HG02981 (cell line): ENCODE results near the gene ERLIN1.
A peak's percentile ranks its signal among the peaks of the same experiment; 100 is the strongest.

ENCODE experiments used
- ATAC-seq: cut with Tn5 transposase; IDR thresholded peaks from one replicate; pipeline ENCODE4 v1.9.1; 2021; ENCODE audit warnings: mild to moderate bottlenecking, moderate library complexity; ENCODE audit not compliant: unreplicated experiment

The ERLIN1 gene

DNA sequence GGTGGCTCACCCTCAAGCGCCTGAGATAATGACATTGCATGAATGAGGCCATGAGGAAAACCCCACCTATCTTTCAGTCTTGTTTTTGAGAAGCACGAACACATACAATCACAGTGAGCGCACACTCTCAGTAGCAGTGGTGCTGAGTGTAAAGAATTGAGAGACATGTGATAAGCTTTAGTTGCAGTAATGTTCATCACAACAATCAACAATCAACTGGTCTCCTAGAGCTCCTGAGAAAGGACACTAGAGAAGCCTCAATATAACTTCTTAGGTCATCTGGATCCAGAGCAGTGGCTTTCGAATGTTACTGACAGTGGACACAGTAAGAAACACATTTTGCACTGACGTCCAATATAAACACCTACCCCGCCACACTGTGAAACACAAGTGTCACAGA is 12.8 kb downstream of the ERLIN1 start:
- ATAC-seq: no peak

DNA sequence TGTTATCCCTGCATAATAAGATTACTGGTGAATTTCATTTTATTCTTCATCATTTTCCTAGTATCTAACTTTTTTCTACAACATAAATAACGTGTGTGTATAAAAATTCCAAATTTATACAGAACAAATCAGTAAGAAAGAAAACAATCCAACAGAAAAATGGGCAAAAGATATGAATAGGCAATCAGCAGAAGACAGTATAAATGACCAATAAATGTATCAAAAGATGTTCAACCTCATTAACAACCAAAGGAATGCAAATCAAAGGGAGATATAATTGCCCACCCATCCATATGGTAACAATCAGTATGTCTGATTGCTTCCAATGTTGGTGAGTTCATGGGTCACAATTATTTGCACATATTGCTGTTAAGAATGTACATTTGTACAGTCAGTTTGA is 13.5 kb downstream of the ERLIN1 start:
- no peak for ATAC-seq

DNA sequence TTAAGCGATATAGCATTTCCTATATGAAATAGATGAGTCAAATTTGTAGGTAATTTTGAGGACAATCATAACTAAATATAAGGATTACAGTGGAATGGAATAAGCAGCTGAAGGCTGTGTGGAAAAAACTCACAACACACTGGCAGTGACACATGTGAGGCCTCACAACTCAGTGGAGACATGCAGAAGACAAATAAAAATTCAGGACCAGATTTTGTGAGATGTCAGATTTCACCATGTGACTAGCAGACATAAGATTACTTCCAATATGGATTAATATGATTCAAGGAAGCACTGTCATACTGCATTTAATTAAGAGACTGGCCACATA is 17.6 kb downstream of the ERLIN1 start:
- no peak for ATAC-seq

DNA sequence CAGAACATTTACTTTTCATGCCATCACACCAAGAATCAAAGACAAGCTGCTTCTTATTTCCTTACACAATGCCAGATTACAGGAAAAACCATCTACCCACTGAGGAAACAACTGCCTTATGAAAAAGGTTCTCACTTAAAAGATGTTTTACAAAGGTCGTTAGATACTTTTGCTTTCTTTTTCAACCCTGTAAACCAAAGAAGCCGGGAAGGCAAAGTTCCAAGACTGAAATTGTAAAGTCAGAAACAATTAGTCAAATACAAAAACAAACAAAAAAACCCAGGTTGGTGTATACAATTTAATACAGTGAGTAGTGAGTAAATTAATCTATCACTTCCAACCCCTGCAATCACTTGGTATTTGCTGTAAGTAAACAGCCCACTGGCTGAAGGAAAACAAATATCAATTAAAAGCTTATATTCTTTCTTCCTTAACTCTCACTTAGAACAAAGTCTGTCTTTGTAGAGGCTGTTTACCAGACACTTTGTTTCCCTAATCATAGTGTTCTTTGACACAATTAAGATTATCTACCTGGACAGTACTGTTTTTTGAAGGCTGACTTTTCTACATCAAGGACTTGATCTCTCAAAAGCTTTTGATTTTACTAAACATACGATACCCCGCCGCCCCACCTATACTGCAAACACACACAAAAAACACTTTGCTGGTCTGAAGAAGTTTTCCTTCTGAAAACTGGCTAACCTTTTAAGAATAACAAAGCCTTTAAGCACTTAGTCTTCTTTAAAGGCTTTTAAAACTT is 18.1 kb downstream of the ERLIN1 start:
- ATAC-seq: no peak

DNA sequence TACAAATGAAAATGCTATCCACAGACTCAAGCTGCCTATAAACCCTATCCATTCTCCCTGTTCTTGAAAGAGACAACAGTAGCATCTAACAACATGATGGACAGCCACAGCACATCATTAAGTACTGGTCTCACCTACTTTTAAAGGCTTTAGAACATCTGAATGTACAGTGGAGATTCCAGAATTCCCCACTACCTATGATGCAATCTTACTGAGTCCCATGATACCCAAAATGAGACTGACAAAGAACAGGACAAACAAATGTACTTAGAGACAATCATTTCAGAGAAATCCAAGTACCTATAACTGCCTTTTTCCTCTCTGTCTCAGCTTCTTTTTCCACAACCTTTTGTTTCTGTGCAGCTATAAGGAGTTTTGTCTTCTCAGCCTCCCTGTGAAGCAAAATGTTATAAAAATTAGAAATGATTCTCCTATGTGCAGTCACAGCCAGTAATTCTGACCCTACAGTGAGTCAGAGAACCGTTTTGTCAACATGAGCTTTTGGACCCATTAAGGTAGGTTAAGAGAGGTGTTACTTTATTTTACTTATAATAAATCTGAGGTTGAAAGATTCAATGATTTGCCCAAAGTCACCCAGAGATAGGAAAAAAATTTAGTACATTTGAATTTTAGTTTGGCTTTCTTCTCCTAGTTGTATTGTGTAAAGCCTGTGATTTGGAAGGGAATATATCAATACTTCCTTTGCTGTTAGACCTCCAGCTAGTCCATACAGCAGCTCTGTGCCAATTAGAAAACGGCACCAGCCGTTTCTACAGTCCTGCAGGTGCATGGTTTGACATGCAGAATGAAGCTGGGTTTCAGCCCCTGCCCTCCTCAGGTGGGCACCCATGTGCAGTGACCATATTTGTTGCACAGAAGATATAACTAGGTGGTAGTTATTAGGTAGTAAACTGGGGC is 21.9 kb downstream of the ERLIN1 start:
- no peak for ATAC-seq

DNA sequence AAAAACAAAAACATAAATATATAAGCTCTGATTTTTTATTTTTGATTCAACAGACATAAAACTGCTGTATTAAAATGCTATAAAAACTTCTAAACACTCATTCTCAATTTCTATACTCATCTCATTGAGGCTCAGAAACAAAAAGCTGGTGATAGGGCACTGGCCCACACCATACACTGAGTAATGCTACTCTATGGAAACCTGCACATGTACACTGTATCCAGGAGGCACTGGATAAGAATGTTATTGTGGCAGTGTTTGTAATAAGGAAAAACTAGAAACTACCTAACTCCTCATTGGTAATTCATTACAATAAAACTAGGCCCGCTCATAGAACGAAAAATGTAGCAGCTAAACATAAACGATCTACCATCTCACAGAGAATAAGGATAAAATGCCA is 23.1 kb downstream of the ERLIN1 start:
- no peak for ATAC-seq

DNA sequence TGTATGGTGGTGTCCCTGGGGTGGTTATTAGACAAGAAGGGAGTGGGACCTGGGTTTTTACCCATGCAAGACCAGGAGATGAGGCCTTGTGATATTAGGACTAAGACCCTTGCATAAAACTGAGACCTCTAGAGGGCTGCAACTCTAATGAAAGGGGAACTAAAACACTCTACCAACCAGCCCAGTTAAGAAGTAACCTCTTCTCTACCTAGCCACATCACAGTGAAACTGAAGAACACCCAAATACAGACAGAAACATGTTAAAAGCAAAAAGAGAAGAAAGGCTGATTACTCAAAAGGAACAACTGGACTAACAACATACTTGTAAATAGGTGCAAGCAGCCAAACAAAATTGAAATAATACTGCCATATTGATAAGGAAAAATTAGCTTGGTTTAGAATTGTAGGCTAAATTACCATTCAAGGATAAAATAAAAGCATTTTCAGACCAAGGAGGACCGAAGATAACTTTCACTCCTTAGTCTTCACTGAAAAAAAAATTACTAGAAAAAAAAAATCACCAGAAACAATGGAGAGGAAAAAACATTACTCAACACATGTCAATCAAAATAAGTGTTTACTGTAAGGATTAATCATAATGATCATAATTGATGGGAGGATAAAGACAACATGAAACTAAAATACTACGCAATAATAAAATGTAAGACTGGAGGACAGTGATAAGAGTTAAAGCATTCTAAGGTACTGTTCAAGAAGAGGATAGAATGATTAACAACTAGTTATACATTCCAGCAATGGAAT is 27.6 kb downstream of the ERLIN1 start:
- ATAC-seq: peak; percentile 97

DNA sequence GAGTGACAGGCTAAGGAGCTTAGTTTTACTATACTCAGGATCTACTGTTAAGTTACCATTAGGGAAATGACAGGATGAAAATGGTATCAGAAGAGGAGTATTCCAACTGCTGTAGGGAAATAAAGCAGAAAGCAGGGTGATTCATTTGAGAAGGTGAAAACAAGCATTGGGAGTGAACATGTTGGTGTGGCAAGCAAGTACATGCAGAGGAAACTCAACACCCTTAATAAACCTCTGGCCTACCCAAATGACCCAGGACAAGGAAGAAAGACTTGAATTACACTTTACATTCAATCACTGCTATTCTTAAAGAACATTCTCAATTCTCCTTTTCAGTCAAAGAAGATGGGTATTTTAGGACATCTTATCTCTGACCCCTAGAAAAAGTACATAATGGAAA is 28.7 kb downstream of the ERLIN1 start:
- ATAC-seq: no peak

DNA sequence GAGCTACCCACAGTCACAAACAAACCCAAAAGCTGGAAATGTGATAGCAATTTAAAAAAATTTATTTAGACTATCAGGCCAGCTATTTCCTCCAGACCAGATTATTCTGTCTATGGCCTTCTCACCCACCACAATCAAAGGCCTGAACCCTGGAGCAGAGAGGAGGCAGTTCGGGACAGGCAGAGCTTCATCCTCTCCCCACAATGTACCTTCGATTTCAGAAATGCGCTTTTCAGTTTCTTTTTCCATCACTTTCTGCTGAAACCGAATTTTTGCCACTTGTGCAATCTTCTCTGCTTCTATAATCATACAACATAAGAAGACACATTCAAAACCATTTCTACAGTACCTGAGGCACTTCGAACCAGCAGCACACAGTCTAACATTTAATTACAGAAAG is 29.9 kb downstream of the ERLIN1 start:
- ATAC-seq: no peak

DNA sequence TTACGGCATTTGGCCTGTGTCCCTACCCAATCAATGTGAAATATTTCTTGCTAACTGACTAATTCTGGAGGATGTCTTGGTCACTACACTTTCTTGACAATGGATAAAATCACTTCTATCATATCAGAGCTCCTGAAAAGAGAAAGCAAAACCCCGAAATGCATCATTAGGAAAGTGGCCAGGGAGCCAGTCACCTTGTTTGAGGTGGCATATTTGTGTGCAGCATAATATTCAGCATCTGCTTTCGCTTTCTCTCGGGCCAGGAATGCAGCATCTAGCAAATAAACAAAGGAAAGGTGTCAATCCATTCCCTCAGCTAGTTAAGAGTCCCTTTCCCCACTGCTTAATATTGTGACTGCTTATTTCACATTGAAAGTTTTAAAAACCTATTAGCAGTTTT is 31.2 kb downstream of the ERLIN1 start:
- no peak for ATAC-seq

DNA sequence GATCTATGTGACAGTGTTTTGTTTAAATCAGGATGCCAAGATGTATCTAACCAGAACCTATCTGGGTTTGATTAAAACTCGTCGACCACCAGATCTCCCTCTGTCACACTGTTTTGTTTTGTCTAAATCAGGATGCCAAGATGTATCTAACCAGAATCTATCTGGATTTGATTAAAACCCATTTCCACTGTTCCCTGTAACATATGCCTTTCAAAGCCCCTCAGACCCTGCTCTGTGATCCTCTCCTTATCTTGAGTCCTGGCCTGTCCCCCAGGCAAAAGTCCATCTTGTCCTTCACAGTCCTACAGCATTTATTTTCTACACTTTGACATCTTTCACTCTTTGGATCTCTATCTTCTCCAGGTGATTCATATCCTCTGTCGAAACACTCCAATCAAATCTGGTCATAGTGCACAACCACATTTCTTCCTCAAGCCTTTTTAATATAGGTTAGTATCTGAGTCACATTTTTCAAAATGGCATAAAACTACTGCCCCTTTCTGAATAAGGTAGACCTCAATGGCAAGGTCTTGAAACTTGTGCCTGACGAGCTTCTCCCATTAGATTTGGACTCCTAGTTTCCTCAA is 32.5 kb downstream of the ERLIN1 start:
- ATAC-seq: no peak

DNA sequence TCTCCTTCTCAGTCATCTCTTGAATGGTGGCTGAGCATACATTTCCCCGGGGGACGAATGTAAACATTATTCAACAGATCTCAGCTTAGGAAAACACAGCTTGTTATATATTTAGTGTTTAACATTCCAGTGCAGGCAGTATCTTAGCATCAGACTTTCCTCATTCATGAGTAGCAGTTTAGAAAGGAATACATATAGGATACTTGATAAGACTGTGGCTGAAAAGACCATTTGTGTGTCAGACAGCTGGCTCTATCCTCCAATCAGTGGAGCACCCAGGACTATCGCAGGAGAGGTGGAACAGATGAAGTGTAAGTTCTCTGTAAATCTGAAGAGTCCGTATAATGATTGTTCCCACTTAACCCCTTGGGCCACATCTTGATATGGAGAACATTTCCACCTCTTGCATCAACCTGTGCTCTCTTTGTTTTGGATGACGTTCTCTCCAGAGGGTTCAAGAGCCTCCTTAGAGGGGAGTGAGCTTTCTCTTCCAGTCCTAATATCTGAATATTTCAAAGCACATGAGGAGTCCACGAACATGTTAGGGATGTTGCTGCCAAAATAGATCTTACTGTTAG is 34.0 kb downstream of the ERLIN1 start:
- ATAC-seq: no peak

DNA sequence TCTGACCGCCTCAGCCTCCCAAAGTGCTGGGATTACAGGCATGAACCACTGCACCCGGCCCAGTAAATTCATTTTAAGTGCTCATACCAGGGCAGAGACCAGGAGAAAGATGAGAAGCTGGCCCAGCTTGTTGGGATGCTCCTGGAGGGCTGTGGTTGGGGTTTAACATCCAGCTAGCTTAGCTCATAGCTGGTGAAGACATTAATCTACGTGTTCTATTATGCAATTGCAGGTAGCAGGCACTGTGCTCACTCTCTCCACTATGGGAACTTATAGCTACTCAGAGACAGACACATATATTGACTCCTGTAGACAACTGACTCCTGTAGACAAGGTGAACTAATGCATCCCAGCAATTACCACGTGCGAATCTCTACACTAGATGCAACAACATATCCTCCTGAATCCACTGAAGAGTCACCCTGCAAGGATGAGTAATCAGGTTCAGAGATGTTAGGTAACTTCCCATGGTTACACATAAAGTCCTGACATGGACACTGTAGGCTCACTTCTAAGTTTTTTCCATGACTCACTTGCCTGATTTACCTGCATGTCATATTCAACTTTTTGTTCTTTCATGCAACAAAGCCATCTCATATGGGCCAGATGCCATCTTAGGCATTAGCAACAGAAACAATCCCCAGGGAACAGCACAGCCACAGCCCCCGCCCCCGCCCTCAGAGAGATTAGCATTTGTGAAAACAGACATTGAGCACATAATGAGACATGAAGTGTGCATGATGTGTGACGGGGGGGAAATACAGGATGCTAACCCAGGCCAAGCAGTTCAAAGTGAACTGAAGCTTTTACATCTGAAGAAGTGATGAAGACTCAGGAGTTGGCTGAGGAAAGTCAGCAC is 37.2 kb downstream of the ERLIN1 start:
- peak; percentile 55 for ATAC-seq

DNA sequence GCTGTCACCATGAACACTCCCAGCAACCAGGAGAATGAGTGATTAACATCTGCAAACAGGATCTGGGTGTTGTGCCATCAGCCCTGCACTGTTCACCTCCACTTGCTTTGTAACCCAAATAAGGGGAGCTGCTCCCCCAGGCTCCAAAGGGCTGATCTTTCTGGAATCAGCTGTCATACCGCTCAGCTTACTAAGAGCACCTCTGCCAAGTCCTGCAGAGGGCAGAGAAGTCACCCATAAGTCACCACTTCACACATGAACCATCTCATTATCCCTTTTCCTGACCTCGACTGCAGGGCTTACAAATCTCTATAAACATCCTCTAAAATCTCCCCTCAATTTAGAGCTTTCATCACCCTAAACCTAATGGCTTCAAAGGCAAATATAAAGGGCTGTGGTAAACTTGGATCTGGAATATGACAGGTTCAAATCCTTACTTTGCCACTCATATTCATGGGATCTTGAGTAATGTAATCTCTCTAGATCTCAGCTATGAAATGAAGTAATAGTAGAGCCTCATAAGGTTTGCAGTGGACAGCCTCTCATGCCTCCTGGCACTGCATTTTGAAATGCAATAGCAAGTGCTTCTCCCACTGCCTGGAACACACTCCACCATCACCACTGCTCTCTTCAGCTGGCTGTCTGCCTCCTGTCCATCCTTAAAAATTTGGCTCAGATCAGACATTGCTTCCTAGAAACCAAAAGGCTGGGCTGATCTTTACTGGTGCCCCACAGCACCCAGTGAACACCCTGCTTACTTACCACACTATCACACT is 38.8 kb downstream of the ERLIN1 start:
- no peak for ATAC-seq

DNA sequence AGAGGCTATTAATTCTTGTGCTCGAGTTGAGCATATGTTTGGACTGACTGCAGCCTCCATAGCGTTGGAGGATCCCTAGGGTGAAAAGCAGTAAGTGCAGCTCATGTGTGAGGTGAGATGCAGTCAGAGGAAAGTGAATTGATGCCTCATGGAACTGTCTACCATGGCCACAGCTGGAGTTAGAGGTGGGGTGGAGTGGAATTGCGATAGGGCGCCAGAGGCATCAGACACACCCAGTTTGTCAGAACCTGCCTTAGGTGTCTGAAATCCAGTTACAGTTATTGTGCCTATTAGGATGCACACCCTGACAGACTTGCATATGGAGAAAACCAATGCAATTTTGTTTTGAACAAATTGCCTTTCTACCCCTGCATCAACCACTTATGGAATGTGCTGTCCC is 39.4 kb downstream of the ERLIN1 start:
- ATAC-seq: no peak

DNA sequence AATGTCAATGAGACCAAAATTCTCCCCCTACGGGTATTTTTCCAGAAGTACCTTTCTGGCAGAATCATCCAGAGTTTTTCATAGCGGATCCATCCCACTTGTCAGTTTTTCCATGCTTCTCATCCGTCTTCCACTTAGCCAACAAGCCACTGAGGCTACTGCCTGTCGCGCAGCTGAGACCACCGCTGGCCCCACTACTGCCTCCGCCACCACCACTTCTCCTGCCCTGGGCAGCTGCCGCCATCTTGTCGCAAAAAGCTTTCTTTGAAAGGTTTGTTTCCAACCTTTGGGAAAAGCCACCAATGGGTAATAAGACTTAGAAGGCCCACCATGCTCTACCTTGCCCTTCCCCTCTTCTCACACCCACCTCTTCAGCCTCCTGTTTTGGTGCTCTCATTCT is 42.1 kb downstream of the ERLIN1 start:
- ATAC-seq: no peak

DNA sequence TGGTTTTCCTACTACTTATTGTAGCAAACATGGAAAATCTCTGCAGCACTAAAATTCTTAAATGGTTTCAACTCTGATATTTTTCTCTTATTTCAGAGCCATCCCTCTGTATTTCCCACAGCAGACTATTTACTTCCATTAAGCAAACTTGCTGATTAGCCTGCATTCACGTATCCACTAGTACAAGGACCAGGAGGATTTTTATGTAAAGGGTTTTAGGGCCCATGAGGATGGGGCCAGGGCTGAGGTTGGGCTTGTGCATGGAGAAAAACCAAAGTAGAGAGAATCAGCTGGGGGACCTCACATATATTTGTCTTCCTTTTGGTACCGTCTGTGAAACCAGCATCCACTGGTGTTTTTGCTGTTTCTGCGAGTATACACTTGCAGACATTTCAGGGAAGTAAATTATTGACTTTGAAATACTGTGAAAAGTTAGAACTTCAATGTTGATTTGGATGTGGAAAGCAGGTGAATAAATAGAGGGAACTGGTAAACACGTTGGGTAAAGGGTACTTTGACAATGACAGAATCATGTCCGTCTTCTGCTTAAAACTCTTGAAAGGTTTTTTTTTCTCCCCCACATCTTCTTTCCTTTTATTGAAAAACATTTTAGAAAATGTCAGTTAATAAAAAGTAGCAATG is 44.3 kb downstream of the ERLIN1 start:
- ATAC-seq: no peak

DNA sequence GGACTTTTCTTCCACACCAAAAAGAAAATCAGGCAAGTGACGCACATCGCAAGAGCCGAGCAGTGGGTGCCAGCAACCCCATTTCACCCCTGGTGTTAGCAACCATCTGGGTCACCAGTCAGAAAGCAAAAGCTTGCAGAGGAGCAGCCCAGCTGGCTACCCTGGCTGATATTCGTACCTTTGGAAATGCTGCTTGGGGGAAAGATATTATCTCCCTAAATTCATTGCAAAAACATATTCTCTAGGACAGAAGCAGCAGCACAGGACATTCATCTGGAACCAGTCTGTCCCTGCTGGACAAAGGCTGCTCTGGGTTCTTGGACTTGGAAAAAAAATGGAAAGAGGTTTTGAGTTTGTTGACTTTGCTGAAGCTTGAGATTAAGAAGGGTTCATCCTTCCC is 45.8 kb downstream of the ERLIN1 start:
- no peak for ATAC-seq
